Stimulated activated CD8-positive, alpha-beta memory T cell treated with anti-CD3 and anti-CD28 coated beads, Interleukin-15, amount 100 ng/mL, for 48 hours (primary cell): Measurements from ENCODE around the gene CFAP44.
"Not testable (repeated sequence)": the region's sequence is repeated elsewhere in the genome, so short reads cannot be mapped to it uniquely, and the experiment has no call there.

Experiments used
- DNase-seq, 2 donors: peaks; one replicate each; pipeline ENCODE4 v3.0.0-alpha.2; 2020; ENCODE audit warnings: low read depth in 2 of 2

Gene CFAP44, protein sequence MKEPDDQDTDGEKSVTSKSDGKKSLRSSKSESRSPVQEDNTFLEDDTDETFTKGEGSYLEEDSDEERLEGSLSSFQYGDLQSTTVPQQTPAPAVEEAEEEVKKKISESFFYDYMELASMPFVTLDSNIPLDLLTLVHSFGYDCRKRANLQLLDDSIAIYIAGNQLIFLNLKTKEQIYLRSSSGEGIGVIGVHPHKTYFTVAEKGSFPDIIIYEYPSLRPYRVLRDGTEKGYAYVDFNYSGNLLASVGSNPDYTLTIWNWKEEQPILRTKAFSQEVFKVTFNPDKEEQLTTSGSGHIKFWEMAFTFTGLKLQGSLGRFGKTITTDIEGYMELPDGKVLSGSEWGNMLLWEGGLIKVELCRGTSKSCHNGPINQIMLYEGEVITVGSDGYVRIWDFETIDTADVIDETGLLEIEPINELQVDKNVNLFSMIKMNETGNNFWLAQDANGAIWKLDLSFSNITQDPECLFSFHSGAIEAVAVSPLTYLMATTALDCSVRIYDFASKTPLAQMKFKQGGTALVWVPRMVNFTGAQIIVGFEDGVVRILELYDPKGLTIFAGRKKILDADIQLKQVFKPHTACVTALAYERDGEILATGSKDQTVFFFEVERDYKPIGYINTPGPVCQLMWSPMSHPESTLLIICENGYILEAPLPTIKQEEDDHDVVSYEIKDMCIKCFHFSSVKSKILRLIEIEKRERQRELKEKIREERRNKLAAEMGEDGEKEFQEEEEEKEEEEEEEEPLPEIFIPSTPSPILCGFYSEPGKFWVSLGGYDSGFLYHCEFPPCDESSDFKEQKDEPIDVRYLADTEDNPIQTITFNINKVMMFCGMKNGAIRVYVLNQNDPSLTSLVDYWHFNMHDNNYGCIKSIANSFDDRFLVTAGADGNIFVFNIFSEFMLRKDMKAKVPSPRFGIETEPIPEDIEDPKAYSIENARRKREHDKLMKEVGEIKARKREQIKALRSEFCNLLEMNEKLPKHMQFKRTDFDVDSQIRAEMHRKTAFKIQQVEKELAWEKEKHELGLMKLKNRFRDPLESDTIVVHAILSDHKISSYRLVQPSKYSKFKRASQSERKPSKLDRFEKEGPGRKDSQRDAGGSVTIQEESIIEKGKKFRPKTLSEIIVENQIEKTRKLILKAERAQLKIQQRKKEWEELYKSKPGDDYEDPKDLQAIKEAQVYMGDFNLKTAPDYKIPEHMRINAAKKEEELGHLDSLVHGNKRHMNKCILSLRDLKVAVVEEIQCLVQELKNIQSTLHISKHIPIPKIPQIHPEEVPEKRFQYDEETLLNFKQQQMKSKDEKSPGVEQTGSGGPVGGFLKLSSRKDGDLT (N-terminal part only)

DNA sequence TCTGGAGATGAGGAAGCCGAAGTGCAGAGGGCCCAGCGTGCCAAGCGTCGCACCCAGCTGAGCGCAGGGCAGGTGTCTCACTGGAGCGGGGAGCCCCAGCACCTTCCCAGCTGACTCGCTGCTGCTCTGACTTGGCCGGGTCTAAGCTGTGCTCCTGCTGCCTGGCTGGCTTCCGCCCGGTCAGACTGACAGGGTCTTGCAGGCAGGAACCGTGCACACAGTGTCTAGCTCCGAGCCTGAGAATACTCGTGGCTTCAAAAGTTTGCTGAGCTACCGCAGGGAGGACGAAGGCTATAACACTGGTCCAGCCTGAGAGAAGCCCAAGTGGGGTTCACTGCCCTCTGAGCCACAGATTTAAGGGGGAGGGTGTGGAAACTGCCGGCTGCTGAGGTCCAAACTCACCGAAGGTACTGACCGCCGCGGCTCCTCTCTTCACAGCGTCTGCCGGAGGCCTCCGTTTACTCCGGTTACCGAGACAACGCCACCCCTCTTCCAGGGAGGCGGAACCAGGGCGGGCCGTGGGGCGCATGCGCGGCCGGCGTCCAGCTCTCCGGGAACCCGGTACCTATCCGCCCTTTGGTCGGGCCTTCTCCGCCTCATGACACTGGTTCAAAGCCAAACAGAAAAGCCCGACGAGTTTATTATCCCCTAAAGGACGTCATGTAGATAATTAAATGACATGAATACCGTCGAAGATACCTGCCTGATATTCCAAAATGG, at the start of gene CFAP44:
Gene CFAP44 (minus strand): TSS at position 443 of the 720 bp plus-strand sequence. CDS start 7,829 bp downstream, outside the sequence.
- DNase-seq: peak; percentile 35 to 36

DNA sequence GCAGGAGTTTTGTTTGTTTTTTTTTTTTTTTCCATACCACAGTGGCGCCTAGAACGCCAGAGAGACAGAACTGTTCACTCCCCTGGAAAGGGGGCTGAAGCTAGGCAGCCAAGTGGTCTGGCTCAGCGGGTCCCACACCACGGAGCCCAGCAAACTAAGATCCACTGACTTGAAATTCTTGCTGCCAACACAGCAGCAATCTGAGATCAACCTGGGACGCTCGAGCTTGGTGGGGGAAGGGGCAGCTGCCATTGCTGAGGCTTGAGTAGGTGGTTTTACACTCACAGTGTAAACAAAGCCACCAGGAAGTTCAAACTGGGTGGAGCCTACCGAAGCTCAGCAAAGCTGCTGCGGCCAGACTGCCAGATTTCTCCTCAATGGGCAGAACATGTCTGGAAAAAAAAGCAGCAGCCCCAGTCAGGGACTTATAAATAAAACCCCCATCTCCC, 43.9 kb upstream of the CFAP44 start:
- no peak for DNase-seq

DNA sequence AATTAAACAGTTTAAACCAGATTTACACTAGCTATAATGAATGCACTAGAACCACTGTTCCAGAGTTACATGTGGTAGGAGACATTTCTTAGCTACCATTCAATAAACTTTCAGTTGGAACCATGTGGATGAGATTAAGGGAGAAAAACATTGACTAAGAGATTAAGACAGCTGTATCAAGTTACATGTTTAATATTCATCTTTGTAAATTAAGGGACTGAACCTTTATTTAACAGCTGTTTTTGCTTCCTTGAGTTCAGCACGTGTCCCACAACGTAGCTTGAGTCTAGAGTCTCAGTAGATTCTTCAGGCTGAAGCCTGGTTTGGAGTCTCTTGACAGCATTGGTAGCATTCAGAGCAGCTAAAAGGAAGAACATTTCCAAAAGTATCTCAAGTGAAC, 27.2 kb upstream of the CFAP44 start:
- no peak for DNase-seq

DNA sequence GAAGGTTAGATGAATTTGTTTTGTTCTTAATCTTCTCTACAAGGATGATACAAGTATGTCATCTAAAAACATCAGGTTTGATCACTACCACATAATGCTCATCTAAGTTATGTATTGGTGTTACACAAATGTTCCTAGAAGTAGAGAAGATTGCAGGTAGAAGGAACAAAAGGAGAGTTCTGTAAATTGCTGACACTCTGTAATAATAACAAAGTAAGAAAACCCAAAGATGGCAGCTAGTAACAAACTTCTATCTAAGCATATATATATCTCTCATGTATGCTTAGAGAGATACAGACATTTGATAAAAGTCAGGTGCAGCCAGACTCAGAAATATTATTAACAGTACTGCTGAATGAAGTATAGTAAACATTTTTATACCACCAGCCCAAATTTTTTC, 20.2 kb upstream of the CFAP44 start:
- no peak for DNase-seq

DNA sequence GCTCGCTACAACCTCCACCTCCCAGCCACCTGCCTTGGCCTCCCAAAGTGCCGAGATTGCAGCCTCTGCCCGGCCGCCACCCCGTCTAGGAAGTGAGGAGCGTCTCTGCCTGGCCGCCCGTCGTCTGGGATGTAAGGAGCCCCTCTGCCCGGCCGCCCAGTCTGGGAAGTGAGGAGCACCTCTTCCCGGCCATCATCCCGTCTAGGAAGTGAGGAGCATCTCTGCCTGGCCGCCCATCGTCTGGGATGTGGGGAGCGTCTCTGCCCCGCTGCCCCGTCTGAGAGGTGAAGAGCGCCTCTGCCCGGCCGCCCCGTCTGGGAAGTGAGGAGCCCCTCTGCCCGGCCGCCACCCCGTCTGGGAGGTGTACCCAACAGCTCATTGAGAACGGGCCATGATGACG, 17.3 kb upstream of the CFAP44 start:
- not testable (repeated sequence) for DNase-seq

DNA sequence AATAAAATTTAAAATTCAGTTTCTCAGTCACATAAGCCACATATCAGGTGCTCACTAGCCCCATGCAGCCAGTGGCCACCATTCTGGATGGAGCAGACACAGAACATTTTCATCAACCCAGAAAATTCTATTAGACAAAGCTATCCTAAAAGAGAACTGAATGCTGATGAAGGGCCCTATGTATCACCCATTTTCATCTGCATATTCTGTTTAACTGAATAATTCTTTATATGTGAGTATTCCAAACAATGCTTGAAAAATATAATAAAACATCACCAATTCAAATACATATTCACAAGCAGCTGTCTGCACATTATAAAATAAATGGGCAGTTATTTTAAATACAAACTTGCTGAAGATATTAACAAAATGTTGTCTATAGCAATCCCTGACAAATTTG, 14.2 kb upstream of the CFAP44 start:
- no peak for DNase-seq

DNA sequence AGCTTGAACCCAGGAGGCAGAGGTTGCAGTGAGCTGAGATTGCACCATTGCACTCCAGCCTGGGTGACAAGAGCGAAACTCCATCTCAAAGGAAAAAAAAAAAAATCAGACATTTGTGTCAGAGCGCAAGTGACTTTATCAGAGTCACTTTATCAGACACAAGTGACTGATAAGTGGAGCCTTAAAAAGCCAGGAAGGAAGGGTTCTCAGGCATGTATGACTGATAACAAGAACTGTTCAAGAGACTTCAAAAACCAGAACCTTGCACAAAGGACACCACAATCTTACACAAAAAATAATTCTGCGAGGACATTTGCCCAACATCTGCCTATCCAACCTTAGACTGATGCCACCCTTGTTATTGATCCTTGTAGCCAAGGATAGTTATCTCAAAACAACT, 13.3 kb upstream of the CFAP44 start:
- DNase-seq: no peak

DNA sequence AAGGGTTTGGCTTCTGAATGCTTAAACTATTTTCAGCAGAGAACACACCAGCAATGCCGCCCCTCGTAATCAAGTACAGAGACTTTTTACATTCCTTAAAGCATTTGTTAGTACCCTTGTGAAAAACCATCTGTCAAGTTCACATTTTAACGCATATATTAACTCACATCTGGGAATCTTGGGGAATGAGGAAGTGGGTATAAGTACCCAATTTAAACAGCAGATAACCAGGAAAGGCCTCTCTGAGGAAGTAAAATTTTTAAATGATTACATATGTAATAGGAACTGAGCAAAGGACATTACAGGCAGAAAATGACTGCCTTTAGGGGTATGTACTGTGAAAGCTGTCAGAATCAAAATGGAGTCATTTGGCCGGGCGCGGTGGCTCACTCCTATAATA, 12.8 kb upstream of the CFAP44 start:
- no peak for DNase-seq

DNA sequence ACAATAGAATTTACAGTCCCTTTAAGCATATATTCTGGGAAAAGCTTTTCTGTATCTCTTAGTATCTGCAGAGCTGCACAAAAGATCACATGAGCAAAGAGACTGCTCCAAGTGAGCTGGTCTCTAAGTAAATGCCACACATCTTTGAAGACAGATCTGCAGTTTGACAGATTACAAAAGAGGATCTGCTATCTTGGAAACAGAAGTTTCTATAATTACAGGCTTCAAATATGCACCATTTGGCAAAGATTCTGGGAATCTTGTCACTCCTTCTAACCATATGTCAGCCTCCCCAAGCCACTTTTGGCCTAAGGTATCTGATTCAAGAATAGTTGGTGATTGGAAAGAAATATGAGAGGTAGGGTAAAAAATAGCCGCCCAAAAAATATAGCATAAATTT, 9.6 kb upstream of the CFAP44 start:
- no peak for DNase-seq

DNA sequence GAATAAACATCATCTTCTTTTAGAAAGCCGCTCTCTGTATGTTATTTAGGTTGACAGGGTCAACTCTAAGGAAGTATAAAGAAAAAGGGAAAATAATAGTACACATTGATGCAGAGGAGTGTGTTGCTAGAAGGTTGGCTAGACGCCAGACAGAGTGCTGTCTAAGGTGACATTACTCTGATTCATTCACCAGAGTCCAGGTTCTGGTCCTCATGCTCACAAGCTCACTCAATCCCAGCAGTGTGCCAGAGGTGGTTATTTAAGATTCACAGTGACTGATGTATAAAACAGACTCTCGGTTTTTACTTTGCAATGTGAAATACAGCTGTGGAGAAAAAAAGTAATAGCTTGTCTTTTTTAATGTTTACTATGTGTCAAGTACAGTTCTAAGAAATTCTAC, 1.7 kb downstream of the CFAP44 start:
- no peak for DNase-seq

DNA sequence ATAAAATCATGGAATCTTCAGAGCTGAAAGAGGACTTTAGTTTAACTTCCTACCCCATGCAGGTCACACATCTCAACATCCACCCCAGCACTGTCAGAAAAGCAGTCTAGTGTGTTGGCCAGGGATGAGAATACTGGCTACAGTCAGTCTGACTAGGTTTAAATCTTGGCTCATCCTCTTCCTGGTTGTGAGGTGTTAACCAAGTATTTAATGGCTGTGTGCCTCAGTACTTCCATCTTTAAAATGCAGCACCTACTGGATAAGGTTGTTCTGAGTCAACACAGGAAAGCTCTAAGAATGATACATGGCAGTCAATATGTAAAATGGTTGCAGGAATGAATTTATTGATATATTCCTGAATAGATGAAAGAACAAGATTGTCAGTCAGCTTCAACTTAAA, 3.1 kb downstream of the CFAP44 start:
- no peak for DNase-seq

DNA sequence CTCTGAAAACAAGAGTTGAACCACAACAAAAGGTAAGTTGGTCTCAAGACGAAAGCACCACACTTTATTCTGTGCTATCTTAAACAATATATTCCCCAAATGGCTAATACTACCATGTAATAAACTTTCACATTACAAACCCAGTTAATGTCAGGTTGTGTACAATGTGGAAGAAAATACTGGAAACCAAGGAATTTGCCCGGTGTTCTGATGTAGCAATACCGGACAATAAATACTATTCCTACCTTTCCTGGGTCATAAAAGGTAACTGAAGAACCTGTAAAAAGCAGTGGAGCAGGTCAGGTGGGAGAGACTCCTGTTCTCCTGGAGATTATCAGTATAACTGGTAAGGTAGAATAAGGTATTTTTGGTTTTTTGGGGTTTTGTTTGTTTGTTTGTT, 3.9 kb downstream of the CFAP44 start:
- DNase-seq: no peak

DNA sequence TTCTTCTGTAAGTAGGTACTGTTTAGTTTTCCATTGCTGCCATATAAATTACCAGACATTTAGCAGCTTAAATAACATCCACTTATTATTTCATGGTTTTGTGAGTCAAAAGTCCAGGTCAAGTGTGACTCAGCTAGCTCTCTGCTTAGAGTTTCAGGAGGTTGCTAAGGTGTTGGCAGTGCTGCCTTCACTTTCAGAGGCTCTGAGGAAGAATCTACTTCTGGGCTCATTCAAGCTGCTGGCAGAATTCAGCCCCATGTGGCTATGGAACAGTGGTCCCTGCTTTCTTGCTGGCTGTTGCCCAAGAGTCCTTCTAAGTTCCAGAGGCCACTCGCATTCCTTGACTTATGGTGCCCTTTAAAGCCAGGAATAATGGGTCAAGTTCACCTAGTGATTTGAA, 4.5 kb downstream of the CFAP44 start:
- no peak for DNase-seq

DNA sequence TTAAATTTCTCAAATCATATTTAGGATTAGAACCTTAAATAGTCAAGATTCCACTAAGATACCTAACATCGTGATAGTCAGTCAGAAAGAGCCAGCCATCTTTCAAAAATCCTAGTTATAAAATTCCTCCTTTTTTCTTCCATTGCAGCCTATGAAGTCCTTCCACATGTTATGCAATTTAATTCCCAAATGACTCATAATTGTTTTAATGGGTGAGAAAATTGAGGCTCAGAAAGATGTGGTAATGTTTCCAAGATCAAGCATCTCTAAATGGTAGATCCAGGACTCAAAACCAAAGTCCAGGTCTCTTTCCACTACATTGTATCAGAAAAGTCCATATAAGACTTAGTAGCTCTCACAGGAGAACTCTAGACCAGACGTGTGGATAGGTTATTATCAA, 9.5 kb downstream of the CFAP44 start:
- no peak for DNase-seq

DNA sequence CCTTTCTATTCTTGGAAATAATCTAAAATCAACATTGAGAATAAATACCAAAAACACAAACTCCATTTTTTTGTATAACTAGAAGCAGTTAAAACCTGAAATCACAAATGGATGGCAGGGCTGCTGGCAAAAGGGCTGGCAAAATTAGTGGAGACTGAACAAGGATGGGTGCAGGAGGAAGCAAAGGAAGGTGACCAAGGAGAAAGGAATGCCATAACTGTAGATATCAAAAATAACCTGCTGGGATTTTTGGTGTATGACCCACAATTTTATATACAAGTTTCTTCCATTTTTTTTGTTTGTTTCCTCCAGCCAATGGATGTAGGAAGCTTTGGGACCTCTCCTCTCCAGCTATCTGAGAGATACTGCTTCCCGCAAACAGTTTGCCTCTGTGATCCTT, 12.7 kb downstream of the CFAP44 start:
- DNase-seq: no peak

DNA sequence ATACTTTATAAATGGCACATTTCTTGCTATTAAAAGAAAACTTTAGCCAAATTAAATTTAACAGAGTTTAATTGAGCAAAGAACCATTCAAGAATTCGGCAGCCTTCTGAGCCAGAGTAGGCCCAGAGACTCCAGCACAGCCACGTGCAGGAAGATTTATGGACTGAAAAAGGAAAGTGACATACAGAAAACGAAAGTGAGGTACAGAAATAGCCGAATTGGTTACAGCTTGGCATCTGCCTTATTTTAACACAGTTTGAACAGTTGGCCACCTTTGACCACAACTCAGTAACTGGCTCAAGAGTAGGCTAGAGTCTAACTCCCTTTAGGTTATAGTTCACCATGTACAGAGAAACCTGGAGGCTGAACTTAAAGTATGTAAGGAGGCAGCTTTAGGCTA, 17.6 kb downstream of the CFAP44 start:
- DNase-seq: no peak

DNA sequence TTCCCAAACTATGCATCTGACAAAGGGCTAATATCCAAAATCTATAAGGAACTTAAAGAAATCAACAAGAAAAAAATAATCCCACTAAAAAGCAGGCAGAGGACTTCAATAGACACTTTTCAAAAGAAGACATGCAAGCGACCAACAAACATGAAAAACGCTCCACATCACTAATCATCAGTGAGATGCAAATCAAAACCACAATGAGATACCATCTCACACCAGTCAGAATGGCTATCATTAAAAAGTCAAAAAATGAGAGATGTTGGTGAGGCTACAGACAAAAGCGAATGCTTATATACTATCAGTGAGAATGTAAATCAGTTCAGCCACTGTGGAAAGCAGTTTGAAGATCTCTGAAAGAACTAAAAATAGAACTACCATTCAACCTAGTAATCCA, 20.2 kb downstream of the CFAP44 start:
- DNase-seq: no peak

DNA sequence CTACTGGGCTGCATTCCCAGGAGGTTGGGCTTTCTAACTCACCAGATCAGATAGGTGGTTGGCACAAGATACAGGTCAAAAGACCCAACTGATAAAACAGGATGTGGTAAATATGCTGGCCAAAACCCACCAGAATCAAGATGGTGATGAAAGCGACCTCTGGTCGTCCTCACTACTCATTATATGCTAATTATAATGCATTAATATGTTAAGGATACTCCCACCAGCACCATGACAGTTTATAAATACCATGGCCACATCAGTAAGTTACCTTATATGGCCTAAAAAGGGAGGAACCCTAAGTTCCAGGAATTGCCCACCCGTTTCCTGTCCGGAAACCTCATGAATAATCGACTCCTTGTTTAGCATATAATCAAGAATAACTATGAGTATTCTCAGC, 31.6 kb downstream of the CFAP44 start:
- no peak for DNase-seq

DNA sequence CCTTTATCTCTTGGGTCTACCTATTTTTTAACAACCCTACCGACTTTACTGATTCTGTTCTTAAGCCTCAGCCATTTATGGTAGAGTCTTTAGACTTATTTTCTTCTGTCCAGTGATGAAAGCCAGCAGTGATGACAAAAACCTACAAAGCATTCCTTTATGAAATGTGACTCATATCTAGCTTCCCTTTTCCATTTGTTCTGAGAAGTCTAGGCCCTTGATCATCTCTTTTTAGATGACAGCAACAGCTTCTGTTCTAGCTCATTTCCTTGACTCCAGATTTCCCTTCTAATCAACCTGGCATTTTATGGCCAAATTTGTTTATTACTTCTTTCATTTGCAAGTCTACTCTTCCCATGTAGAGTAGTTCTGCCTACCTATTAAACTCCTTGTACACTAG, 36.1 kb downstream of the CFAP44 start:
- no peak for DNase-seq

DNA sequence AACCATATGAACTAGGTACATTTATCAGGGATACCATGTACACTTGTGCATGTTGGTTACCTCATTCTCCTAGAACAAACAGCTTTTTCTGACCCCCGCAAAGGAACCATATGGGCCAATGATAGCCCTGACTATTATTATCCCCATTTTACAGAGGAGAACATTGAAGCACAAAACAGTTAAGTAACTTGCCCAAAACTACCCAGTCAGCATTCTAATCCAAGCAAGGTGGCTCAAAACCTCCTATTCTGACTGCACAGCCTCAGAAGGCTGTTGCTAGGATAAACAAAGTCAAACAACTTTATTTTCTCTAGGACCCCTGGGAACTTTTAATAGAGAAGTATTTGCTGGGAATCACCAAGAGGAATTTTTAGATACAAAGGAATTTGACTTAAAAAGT, 36.7 kb downstream of the CFAP44 start:
- DNase-seq: no peak
